ENCODE results near the gene ATP6V1B1. TPM values are rescaled to one million over a fixed set of nuclear protein-coding genes. Genes with fewer than 3 reads are reported as not detected.
A peak's percentile ranks its signal among the peaks of the same experiment; 100 is the strongest.

The ATP6V1B1 gene
- total RNA-seq, 1 donor from 2014 or later = 2.1 TPM

DNA sequence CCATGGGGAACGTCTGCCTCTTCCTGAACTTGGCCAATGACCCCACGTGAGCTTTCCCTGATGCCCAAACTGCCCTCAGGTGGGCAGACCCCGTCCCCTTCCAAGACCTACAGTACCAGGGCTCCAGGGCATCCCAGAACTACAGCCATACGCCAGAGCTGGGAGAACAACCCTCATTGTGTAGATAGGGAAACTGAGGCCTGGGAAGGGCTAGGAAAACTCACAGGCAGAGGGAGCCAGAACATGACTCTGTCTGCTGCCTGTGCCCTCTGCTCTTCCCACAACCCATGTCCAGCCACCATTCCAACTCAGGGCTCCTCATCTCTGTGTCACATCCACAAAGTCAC is 25.9 kb downstream of the ATP6V1B1 start:
- Histone ChIP-seq H3K4me3 (no peak overlapping the region), H3K9me3 (no peaks in the 10 kb centered on the region), H3K36me3 (no peaks in the 10 kb centered on the region), H3K27ac (no peak overlapping the region), H3K4me1 (peaks cover 7% of the 10 kb centered on the region), H3K27me3 (peaks cover 18% of the 10 kb centered on the region)
- no peak for DNase-seq
- no peak for ATAC-seq
- intact Hi-C loops (cut with DNase I) = no loop called here
- TF ChIP-seq, protein P1, sequence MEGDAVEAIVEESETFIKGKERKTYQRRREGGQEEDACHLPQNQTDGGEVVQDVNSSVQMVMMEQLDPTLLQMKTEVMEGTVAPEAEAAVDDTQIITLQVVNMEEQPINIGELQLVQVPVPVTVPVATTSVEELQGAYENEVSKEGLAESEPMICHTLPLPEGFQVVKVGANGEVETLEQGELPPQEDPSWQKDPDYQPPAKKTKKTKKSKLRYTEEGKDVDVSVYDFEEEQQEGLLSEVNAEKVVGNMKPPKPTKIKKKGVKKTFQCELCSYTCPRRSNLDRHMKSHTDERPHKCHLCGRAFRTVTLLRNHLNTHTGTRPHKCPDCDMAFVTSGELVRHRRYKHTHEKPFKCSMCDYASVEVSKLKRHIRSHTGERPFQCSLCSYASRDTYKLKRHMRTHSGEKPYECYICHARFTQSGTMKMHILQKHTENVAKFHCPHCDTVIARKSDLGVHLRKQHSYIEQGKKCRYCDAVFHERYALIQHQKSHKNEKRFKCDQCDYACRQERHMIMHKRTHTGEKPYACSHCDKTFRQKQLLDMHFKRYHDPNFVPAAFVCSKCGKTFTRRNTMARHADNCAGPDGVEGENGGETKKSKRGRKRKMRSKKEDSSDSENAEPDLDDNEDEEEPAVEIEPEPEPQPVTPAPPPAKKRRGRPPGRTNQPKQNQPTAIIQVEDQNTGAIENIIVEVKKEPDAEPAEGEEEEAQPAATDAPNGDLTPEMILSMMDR (IDR thresholded peaks at IDR 0.05) = no peak

DNA sequence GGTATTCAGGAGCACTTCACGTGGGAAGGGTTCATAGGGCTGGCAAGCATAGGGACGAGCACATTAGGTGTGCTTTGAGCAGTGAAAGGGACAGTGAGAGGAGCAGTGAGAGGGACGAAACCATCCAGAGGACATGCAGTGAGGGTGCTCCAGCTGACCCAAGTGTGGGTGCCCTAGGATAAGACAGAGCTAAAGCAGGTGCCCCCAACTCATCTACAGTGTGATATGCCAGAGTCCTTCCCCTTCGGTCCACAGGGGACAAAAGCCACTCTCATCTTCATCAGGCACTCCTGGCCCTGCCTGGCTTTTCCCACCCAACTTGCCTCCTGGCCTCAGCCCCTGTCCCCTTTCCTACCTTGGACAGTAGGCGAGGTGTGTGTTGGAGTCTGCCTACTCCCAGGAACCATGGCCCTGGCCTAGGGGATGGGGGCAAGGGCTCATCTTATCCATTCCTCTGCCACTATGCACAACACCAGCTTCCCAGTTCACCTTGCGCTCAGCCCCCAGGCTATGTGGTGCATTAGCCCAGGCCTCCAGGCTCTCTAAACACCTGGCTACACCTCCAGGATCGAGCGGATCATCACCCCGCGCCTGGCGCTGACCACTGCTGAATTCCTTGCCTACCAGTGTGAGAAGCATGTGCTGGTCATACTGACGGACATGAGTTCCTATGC is 26.6 kb downstream of the ATP6V1B1 start:
- no peak overlapping the region for H3K27ac ChIP-seq
- TF ChIP-seq, protein P1 (IDR thresholded peaks at IDR 0.05) = no peak
- peaks cover 18% of the 10 kb centered on the region for H3K27me3 ChIP-seq
- no peak overlapping the region for H3K4me3 ChIP-seq
- H3K36me3 ChIP-seq = no peaks in the 10 kb centered on the region
- ATAC-seq (no peak), DNase-seq (peak; percentile 49)
- H3K9me3 ChIP-seq = no peaks in the 10 kb centered on the region
- peaks cover 7% of the 10 kb centered on the region for H3K4me1 ChIP-seq
- intact Hi-C loops (cut with DNase I) = no loop called here

DNA sequence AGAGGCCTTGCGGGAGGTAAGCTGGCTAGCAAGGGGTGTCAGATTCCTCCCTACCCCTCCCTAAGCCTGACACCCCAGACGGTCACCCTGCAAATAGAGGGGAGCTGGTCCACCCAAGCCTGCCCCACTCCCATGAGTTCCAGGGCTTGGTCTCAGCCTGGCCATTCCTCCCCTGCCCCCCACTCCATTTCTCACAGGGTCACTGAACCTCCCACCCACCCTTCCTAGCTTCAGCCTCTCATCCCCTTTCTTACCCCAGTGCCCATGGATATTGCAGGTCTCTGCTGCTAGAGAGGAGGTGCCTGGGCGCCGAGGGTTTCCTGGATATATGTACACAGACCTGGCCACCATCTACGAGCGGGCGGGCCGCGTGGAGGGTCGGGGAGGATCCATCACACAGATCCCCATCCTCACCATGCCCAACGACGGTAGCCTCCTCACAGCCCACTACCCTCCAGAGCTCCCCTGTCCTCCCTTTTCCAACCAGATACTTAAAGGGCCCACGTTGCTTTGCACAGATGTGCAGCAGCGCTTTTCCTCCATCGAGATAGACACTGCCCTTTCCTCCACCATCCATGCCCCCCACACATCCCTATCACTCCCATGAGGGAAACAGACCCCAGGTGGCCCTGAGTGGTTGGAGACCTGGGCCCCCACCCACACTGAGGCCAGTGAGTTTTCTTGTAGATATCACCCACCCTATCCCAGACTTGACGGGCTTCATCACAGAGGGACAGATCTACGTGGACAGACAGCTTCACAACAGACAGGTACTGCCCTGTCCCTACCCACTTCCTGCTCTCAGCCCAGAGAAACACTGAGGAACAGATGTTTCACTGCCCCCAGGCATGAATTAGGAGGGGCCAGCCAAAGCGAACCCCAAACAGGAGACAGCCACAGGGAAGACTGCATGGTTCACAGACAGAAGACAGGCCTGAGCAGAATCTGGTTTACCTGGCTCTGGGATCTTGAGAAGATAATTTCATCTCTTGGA is 27.5 kb downstream of the ATP6V1B1 start:
- H3K27ac ChIP-seq = no peak overlapping the region
- peaks cover 18% of the 10 kb centered on the region for H3K27me3 ChIP-seq
- ATAC-seq (no peak), DNase-seq (peak; percentile 61)
- H3K36me3 ChIP-seq = no peaks in the 10 kb centered on the region
- intact Hi-C loops (cut with DNase I) = no loop called here
- TF ChIP-seq, protein P1 (IDR thresholded peaks at IDR 0.05) = no peak
- no peak overlapping the region for H3K4me3 ChIP-seq
- H3K9me3 ChIP-seq = no peaks in the 10 kb centered on the region
- peaks cover 7% of the 10 kb centered on the region for H3K4me1 ChIP-seq

DNA sequence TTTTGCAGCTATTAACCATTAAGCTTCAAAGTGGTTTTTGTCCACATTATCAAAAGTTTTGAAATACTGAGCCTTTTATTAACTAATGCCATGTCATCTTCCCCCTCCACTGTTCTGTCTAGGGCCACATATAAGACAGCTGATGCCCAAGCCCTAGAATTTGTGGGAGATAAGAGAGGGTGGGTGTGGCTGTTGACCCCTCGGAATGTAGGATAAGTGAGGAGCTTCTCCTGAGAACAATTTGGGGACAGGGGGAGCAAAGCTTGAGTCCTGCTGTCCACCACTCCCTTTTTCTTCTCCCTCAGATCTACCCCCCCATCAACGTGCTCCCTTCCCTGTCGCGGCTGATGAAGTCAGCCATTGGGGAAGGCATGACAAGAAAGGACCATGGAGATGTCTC is 28.4 kb downstream of the ATP6V1B1 start:
- intact Hi-C loops (cut with DNase I) = no loop called here

DNA sequence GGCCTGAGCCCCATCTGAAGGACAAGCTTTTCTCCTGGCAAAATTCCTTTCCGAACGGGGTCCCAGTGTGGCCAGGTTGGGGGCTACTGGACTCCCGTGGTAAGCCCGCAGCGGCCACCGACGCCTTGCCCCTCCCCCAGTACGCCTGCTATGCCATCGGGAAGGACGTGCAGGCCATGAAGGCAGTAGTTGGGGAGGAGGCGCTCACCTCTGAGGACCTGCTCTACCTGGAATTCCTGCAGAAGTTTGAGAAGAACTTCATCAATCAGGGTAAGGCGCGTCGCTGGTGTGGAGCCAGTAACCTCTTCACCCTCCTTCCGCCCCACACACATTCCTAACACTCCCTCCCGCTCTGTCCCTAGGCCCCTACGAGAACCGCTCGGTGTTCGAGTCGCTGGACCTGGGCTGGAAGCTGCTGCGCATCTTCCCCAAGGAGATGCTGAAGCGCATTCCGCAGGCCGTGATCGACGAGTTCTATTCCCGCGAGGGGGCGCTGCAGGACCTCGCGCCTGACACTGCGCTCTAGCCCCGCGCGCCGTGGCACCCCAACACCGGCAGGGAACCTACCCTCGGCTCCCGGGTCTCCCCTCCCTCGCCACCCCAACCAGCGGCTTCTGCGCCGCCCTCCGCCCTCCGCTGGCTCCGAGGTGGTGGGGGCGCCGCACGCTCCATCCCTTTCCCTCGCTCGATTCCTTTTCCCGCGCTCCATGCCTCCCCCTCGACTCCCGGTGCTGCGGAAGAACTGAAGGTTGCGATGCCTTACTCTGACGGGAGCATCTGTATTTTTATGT is 29.1 kb downstream of the ATP6V1B1 start:
- intact Hi-C loops (cut with DNase I) = no loop called here
- H3K4me1 ChIP-seq = peaks cover 7% of the 10 kb centered on the region

More for the DNA sequence above, 28.4 kb downstream of the ATP6V1B1 start:
- Histone ChIP-seq H3K27ac (no peak overlapping the region), H3K27me3 (peaks cover 18% of the 10 kb centered on the region), H3K4me1 (peaks cover 7% of the 10 kb centered on the region), H3K36me3 (no peaks in the 10 kb centered on the region), H3K4me3 (no peak overlapping the region), H3K9me3 (no peaks in the 10 kb centered on the region)
- no peak for ATAC-seq
- DNase-seq = no peak
- TF ChIP-seq, protein P1 (IDR thresholded peaks at IDR 0.05) = no peak

More for the DNA sequence above, 29.1 kb downstream of the ATP6V1B1 start:
- peak; percentile 86 for ATAC-seq
- Histone ChIP-seq H3K27ac (no peak overlapping the region), H3K4me3 (peak overlapping the region; percentile 44), H3K27me3 (peaks cover 18% of the 10 kb centered on the region), H3K36me3 (no peaks in the 10 kb centered on the region), H3K9me3 (no peaks in the 10 kb centered on the region)
- peak; percentile 84 for DNase-seq
- TF ChIP-seq, protein P1 (IDR thresholded peaks at IDR 0.05) = peak; percentile 83
